Adipose tissue (tissue), 3 donors: ENCODE data around the gene CLNK. TPM values are rescaled to one million over a fixed set of nuclear protein-coding genes. Genes with fewer than 3 reads are reported as not detected.

Experiments
- H3K27ac ChIP-seq: one replicate; pipeline ENCODE4 v1.5.1; 2013; ENCODE audit warnings: low read depth, low read length
- WGBS, 3 donors: extraction: QIAGEN DNeasy Blood & Tissue Kit; methylation state at CpG; one replicate each; pipeline ENCODE4 v1.1.7; 2013; 5-methylcytosine and 5-hydroxymethylcytosine counted together
- polyA plus RNA-seq, 3 donors: library from polyadenylated mRNA; stranded (reverse); fragments of 200-250 nt; gene quantifications; one replicate each; pipeline ENCODE4 v1.2.3, GENCODE V29; 2013
- donor health status: healthy with polysubstance abuse.
- donor health status: Bipolar disorder and iron deficiency.
- donor health status: healthy.

CLNK gene
- polyA plus RNA-seq, 3 donors: 0.01 to 0.05 TPM; not detected in 1

- no peak overlapping the region for H3K27ac ChIP-seq
- WGBS, 3 donors: 39 to 68% (median 65%) methylated on average over 8 of the region's 8 CpGs
These were observed 12.8 kb downstream of the CLNK start for GRCh38 chr4:10671799-10672198.

- 24 to 50% (median 25%) methylated on average over 1 of the region's 1 CpG for WGBS, 3 donors
- H3K27ac ChIP-seq: no peak overlapping the region
These were observed 13.2 kb downstream of the CLNK start for GRCh38 chr4:10671366-10671765.

- 64 to 75% (median 72%) methylated on average over 3 of the region's 3 CpGs for WGBS, 3 donors
- H3K27ac ChIP-seq: no peak overlapping the region
These were observed 14.2 kb downstream of the CLNK start for GRCh38 chr4:10670321-10670720.

- WGBS, 3 donors: 43 to 64% (median 61%) methylated on average over 10 of the region's 10 CpGs
- no peak overlapping the region for H3K27ac ChIP-seq
These were observed 16.8 kb downstream of the CLNK start for GRCh38 chr4:10667701-10668326.

GRCh38 chr4:10666616-10667015, 18.0 kb downstream of the CLNK start:
- WGBS, 3 donors: 78 to 84% (median 82%) methylated on average over 6 of the region's 6 CpGs

GRCh38 chr4:10664408-10664807, 20.2 kb downstream of the CLNK start:
- no peak overlapping the region for H3K27ac ChIP-seq

More at GRCh38 chr4:10666616-10667015, 18.0 kb downstream of the CLNK start:
- no peak overlapping the region for H3K27ac ChIP-seq

GRCh38 chr4:10662937-10663336, 21.6 kb downstream of the CLNK start:
- WGBS, 3 donors: 31 to 63% (median 58%) methylated on average over 5 of the region's 5 CpGs
- H3K27ac ChIP-seq: no peak overlapping the region

More at GRCh38 chr4:10664408-10664807, 20.2 kb downstream of the CLNK start:
- 22 to 48% (median 26%) methylated on average over 5 of the region's 5 CpGs for WGBS, 3 donors

GRCh38 chr4:10661047-10661446, 23.5 kb downstream of the CLNK start:
- WGBS, 3 donors: 59 to 85% (median 85%) methylated on average over 3 of the region's 3 CpGs
- no peak overlapping the region for H3K27ac ChIP-seq

GRCh38 chr4:10659251-10659650, 25.3 kb downstream of the CLNK start:
- H3K27ac ChIP-seq: no peak overlapping the region
- WGBS, 3 donors: 63 to 86% (median 85%) methylated on average over 6 of the region's 6 CpGs

- no peak overlapping the region for H3K27ac ChIP-seq
- 23 to 73% (median 62%) methylated on average over 2 of the region's 2 CpGs for WGBS, 3 donors
These were observed 27.6 kb downstream of the CLNK start for GRCh38 chr4:10656988-10657387.

GRCh38 chr4:10656420-10656819, 28.1 kb downstream of the CLNK start:
- H3K27ac ChIP-seq: no peak overlapping the region
- WGBS, 3 donors: 85 to 96% (median 90%) methylated on average over 3 of the region's 3 CpGs

- WGBS, 3 donors: 65 to 77% (median 70%) methylated on average over 6 of the region's 6 CpGs
- H3K27ac ChIP-seq: no peak overlapping the region
These were observed 28.6 kb downstream of the CLNK start for GRCh38 chr4:10655968-10656367.

GRCh38 chr4:10648479-10648878, 36.1 kb downstream of the CLNK start:
- WGBS, 3 donors: 70 to 87% (median 84%) methylated on average over 2 of the region's 2 CpGs
- no peak overlapping the region for H3K27ac ChIP-seq

GRCh38 chr4:10647846-10648245, 36.7 kb downstream of the CLNK start:
- 63 to 80% (median 75%) methylated on average over 3 of the region's 3 CpGs for WGBS, 3 donors
- H3K27ac ChIP-seq: no peak overlapping the region

- H3K27ac ChIP-seq: no peak overlapping the region
- 63 to 78% (median 70%) methylated on average over 5 of the region's 5 CpGs for WGBS, 3 donors
These were observed 40.8 kb downstream of the CLNK start for GRCh38 chr4:10643600-10644425.

GRCh38 chr4:10640561-10641201, 43.9 kb downstream of the CLNK start:
- no peak overlapping the region for H3K27ac ChIP-seq
- WGBS, 3 donors: 26 to 51% (median 40%) methylated on average over 5 of the region's 5 CpGs

GRCh38 chr4:10639664-10640063, 44.9 kb downstream of the CLNK start:
- 75 to 93% (median 90%) methylated on average over 2 of the region's 2 CpGs for WGBS, 3 donors
- H3K27ac ChIP-seq: no peak overlapping the region

- 63 to 91% (median 87%) methylated on average over 1 of the region's 1 CpG for WGBS, 3 donors
- no peak overlapping the region for H3K27ac ChIP-seq
These were observed 45.5 kb downstream of the CLNK start for GRCh38 chr4:10639100-10639499.

GRCh38 chr4:10635091-10635490, 49.5 kb downstream of the CLNK start:
- WGBS, 3 donors: 42 to 62% (median 43%) methylated on average over 6 of the region's 6 CpGs
- H3K27ac ChIP-seq: no peak overlapping the region
